ENCODE measurements around the gene PROCA1.

- no peak for TF ChIP-seq CTCF (IDR thresholded peaks at IDR 0.05; ENCODE audit: insufficient read depth, low read length, poor library complexity, severe bottlenecking)
- TF ChIP-seq EZH2phosphoT487 (conservative IDR thresholded peaks at IDR 0.05; ENCODE audit: low read length), result no peak
These were observed 13.3 kb downstream of the PROCA1 start for GRCh38 chr17:28698253-28698941.

All from SU-DHL-6 (cell line).